Endothelial cell of umbilical vein (primary cell): ENCODE measurements around the gene RAPH1. TPM values are rescaled to one million over a fixed set of nuclear protein-coding genes. Genes with fewer than 3 reads are reported as not detected.

Experiments used
- BruUV-seq: library from RNA; stranded (reverse); fragments of 400-500 nt; replicated peaks from 2 replicates; lab custom pipeline; 2021; lab: Mats Ljungman, UMichigan
- CTCF ChIA-PET: fragments of 300-600, 350-600 bp; sonication (Branson Sonifier 250); formaldehyde crosslinking; loops from one replicate; lab custom pipeline; 2021; ENCODE audit warnings: antibody characterized with exemption, inconsistent platforms; lab: Charles Lee
- POLR2A ChIA-PET: fragments of 300-600, 350-600 bp; sonication (Branson Sonifier 250); formaldehyde crosslinking; loops from one replicate; lab custom pipeline; 2021; ENCODE audit warnings: antibody characterized with exemption, inconsistent platforms; lab: Charles Lee
- DNase-seq: peaks from one replicate; pipeline ENCODE4 v3.0.0-alpha.2; 2011; ENCODE audit warnings: low read depth, low spot score
- FAIRE-seq: peaks from 2 replicates; lab custom pipeline; 2011; peaks lifted over from hg19 to GRCh38; lab: Jason Lieb, UNC
- H2AFZ ChIP-seq: 2 replicates; pipeline ENCODE4 v1.6.0; 2012; ENCODE audit warnings: low read depth, low read length, control low read depth, inconsistent platforms
- H3K27ac ChIP-seq: 2 replicates; pipeline ENCODE4 v1.5.1; 2011; ENCODE audit warnings: low read depth, mild to moderate bottlenecking, control low read depth, low read length, moderate library complexity; ENCODE audit not compliant: insufficient read depth
- H3K27me3 ChIP-seq, 2 experiments: 2 replicates each; pipeline versions ENCODE4 v1.6.0 to v1.6.1; 2011; ENCODE audit warnings: low read length in 2 of 2, mixed read lengths in 1 of 2; ENCODE audit not compliant: control insufficient read depth in 2 of 2, insufficient read depth in 2 of 2
- H3K36me3 ChIP-seq, 2 experiments: 2 replicates in 1 of 2; 3 replicates in 1 of 2; pipeline ENCODE4 v1.5.1; 2011; ENCODE audit warnings: low read length in 2 of 2, mild to moderate bottlenecking in 1 of 2, moderate library complexity in 1 of 2; ENCODE audit not compliant: control insufficient read depth in 2 of 2, insufficient read depth in 2 of 2; ENCODE audit errors: extremely low read depth in 1 of 2
- H3K4me1 ChIP-seq: 3 replicates; pipeline ENCODE4 v1.5.1; 2011; ENCODE audit warnings: mild to moderate bottlenecking, low read length; ENCODE audit not compliant: control insufficient read depth, insufficient read depth; ENCODE audit errors: extremely low read depth
- H3K4me2 ChIP-seq: 2 replicates; pipeline ENCODE4 v1.6.1; 2011; ENCODE audit warnings: low read length, control low read depth, mixed read lengths; ENCODE audit not compliant: insufficient read depth
- H3K4me3 ChIP-seq, 3 experiments: fragments of 200-600 bp in 1 of 3; sonication (generic), shearing (Covaris generic) in 1 of 3; replicated peaks in 1 of 3; 2 replicates each; pipeline ENCODE4 v1.5.1; 2011 to 2016; ENCODE audit warnings: control low read depth in 3 of 3, low read length in 3 of 3, mild to moderate bottlenecking in 2 of 3, inconsistent platforms in 1 of 3, low read depth in 1 of 3, moderate library complexity in 1 of 3; ENCODE audit not compliant: insufficient read depth in 1 of 3
- H3K79me2 ChIP-seq: 2 replicates; pipeline ENCODE4 v1.6.0; 2012; ENCODE audit warnings: low read length, inconsistent platforms; ENCODE audit not compliant: control insufficient read depth, insufficient read depth
- H3K9ac ChIP-seq: replicated peaks from 2 replicates; pipeline ENCODE3; 2011; ENCODE audit warnings: low read length, control low read depth; ENCODE audit not compliant: insufficient read depth; ENCODE audit errors: extremely low read depth
- H3K9me1 ChIP-seq: replicated peaks from 3 replicates; pipeline ENCODE4 v1.6.0; 2011; ENCODE audit warnings: mild to moderate bottlenecking, low read length; ENCODE audit not compliant: control insufficient read depth, insufficient read depth; ENCODE audit errors: extremely low read depth
- H3K9me3 ChIP-seq: replicated peaks from 2 replicates; pipeline ENCODE4 v1.5.1; 2012; ENCODE audit warnings: low read length, inconsistent platforms; ENCODE audit not compliant: control insufficient read depth, insufficient read depth
- H4K20me1 ChIP-seq: replicated peaks from 2 replicates; pipeline ENCODE3; 2011; ENCODE audit warnings: mild to moderate bottlenecking, low read length; ENCODE audit not compliant: control insufficient read depth, insufficient read depth; ENCODE audit errors: extremely low read depth
- EZH2 ChIP-seq: IDR thresholded peaks from 2 replicates; pipeline ENCODE4 v1.6.1; 2012; ENCODE audit warnings: borderline replicate concordance, low read depth, mild to moderate bottlenecking, moderate library complexity, low read length, inconsistent platforms; ENCODE audit not compliant: severe bottlenecking
- FOS ChIP-seq: IDR thresholded peaks from 2 replicates; pipeline ENCODE4 v1.6.1; 2011; ENCODE audit warnings: mild to moderate bottlenecking, low read length, moderate library complexity, borderline replicate concordance; ENCODE audit not compliant: insufficient read depth
- GATA2 ChIP-seq: IDR thresholded peaks from 2 replicates; pipeline ENCODE4 v1.7.0; 2011; ENCODE audit warnings: low read depth, mild to moderate bottlenecking, moderate library complexity, mixed read lengths, low read length; ENCODE audit not compliant: insufficient read length, insufficient read depth
- JUN ChIP-seq: IDR thresholded peaks from 2 replicates; pipeline ENCODE4 v1.6.1; 2011; ENCODE audit warnings: borderline replicate concordance, low read depth; ENCODE audit not compliant: insufficient read length, insufficient read depth
- MAX ChIP-seq: IDR thresholded peaks from 2 replicates; pipeline ENCODE4 v1.6.1; 2011; ENCODE audit not compliant: insufficient read depth, insufficient read length
- MYC ChIP-seq: IDR thresholded peaks from one replicate; pipeline ENCODE4 v1.6.1; 2011; ENCODE audit warnings: mild to moderate bottlenecking, low read depth, low read length
- POLR2A ChIP-seq: IDR thresholded peaks from 2 replicates; pipeline ENCODE4 v1.6.1; 2012; ENCODE audit warnings: low read depth, mild to moderate bottlenecking, control low read depth, low read length
- POLR2AphosphoS5 ChIP-seq: IDR thresholded peaks from 2 replicates; pipeline ENCODE4 v1.6.1; 2012; ENCODE audit warnings: low read depth, mild to moderate bottlenecking, control low read depth, low read length, moderate library complexity; ENCODE audit not compliant: insufficient read depth
- dilution Hi-C: fragments of 300-500 bp; cut with MboI; formaldehyde crosslinking; loops from one replicate; pipeline ENCODE4 v1.15.0; 2019; ENCODE audit warnings: low sequenced_read_pairs; ENCODE audit not compliant: extremely low pct_ligation_motif_present
- intact Hi-C: fragments of 100-400 bp; cut with micrococcal nuclease; formaldehyde crosslinking; loops from one replicate; pipeline ENCODE4 v1.10.0; 2022
- polyA plus RNA-seq, 4 experiments: library from polyadenylated mRNA; depleted of rRNA in 3 of 4; stranded (reverse) in 3 of 4; unstranded in 1 of 4; fragments of >200 nt; gene quantifications; 2 replicates each; pipeline versions ENCODE4 v1.2.1 to v1.2.3, GENCODE V29; 2011 to 2012; ENCODE audit warnings: missing spikeins in 1 of 4
- total RNA-seq: library from RNA; stranded (reverse); gene quantifications from 2 replicates; pipeline ENCODE4 v1.2.3, GENCODE V29; 2021
- TF ChIP-seq, protein P1 (sequence below), 2 donors: IDR thresholded peaks; 1 replicate in 1 of 2; 2 replicates in 1 of 2; pipeline ENCODE4 v1.5.1; 2011; ENCODE audit warnings: low read length in 2 of 2, mild to moderate bottlenecking in 2 of 2, moderate library complexity in 2 of 2, control low read depth in 1 of 2, inconsistent platforms in 1 of 2, low read depth in 1 of 2; ENCODE audit not compliant: insufficient read depth in 1 of 2; ENCODE audit errors: extremely low read depth in 1 of 2

Gene RAPH1
- total and polyA plus RNA-seq, 2 donors (not counting 3 experiments of a cell fraction or from before 2014, with no cell fraction given): 5.1 to 59.5 TPM

GRCh38 chr2:203455209-203455608 lies 79.9 kb downstream of the RAPH1 start:
- Histone ChIP-seq H3K4me3 (no peak overlapping the region), H4K20me1 (no peaks in the 10 kb centered on the region), H3K9ac (no peak overlapping the region), H3K79me2 (no peaks in the 10 kb centered on the region), H3K4me2 (no peak overlapping the region), H3K9me1 (no peaks in the 10 kb centered on the region), H3K27ac (no peak overlapping the region), H3K27me3 (no peaks in the 10 kb centered on the region), H3K36me3 (peaks cover 5 to 24% of the 10 kb centered on the region in 2 experiments), H3K4me1 (no peaks in the 10 kb centered on the region), H2AFZ (no peak overlapping the region), H3K9me3 (no peaks in the 10 kb centered on the region)
- no peak for FAIRE-seq
- intact Hi-C loops (loop anchor here (2.0 to 10.0 kb wide), 3 partner anchors 440 to 624 kb away; partner anchors contain the start of genes CARF, NBEAL1 and WDR12), dilution Hi-C loops (no loop called here)
- no TSS peak for BruUV-seq
- DNase-seq: no peak
- POLR2A ChIA-PET: no interaction called here
- CTCF ChIA-PET: interaction anchor here (0.8 to 3.3 kb wide), 6 partner anchors 11 to 454 kb away, joined by 3 to 28 read pairs (median 8); no protein-coding TSS in a partner anchor
- TF ChIP-seq GATA2: no peak
- TF ChIP-seq, protein P1, sequence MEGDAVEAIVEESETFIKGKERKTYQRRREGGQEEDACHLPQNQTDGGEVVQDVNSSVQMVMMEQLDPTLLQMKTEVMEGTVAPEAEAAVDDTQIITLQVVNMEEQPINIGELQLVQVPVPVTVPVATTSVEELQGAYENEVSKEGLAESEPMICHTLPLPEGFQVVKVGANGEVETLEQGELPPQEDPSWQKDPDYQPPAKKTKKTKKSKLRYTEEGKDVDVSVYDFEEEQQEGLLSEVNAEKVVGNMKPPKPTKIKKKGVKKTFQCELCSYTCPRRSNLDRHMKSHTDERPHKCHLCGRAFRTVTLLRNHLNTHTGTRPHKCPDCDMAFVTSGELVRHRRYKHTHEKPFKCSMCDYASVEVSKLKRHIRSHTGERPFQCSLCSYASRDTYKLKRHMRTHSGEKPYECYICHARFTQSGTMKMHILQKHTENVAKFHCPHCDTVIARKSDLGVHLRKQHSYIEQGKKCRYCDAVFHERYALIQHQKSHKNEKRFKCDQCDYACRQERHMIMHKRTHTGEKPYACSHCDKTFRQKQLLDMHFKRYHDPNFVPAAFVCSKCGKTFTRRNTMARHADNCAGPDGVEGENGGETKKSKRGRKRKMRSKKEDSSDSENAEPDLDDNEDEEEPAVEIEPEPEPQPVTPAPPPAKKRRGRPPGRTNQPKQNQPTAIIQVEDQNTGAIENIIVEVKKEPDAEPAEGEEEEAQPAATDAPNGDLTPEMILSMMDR (IDR thresholded peaks at IDR 0.05; ENCODE audit: extremely low read depth in 1 of 2, insufficient read depth in 1 of 2, low read depth in 1 of 2, low read length in 2 of 2): no peak
- no peak for TF ChIP-seq POLR2AphosphoS5
- TF ChIP-seq JUN: no peak
- no peak for TF ChIP-seq MYC
- no peak for TF ChIP-seq MAX
- TF ChIP-seq EZH2: no peak
- TF ChIP-seq FOS: no peak
- TF ChIP-seq POLR2A: no peak
